ENCODE measurements around the gene ADCYAP1R1. TPM values are rescaled to one million over a fixed set of nuclear protein-coding genes. Genes with fewer than 3 reads are reported as not detected.

Gene ADCYAP1R1
- total and polyA plus RNA-seq, 5 donors from 2014 or later, result not detected

DNA sequence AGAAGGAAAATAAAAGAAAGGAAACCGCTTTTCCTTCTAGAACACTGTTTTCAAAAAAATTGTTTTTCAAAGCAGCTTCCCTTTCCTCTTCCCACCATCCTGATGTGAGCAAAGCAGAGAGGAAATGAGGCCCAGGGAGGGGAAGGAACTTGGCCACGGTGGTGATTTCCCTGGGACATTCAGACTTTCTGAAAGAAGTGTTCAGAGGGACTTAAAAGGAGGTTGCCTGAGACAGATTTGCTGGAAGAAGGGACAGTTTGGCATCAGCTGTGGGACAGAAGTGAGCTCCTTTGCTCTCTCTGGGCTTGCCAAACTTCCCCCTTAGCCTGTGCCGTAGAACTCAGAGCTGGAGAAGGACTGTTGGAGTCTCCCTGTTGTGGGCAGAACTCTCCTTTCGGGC, 30.3 kb downstream of the ADCYAP1R1 start:
- DNase-seq (no peak), ATAC-seq (ENCODE audit: low read depth in 2 of 2) (no peak)
- Mint-ChIP-seq H3K9me3 (peaks cover 0 to 1% (median 0%) of the 10 kb centered on the region in 7 donors), H3K27me3 (no peaks in the 10 kb centered on the region), H3K27ac (no peak overlapping the region), H3K4me3 (no peak overlapping the region), H3K36me3 (no peaks in the 10 kb centered on the region), H3K4me1 (no peaks in the 10 kb centered on the region)
- H3K27ac ChIP-seq (ENCODE audit: insufficient read depth, low read length, poor library complexity, severe bottlenecking), result no peak overlapping the region
- H3K4me1 ChIP-seq (ENCODE audit: control insufficient read depth, insufficient read depth, low read length, poor library complexity, severe bottlenecking), result no peaks in the 10 kb centered on the region
- no peak overlapping the region for H3K4me3 ChIP-seq (ENCODE audit: low read depth, low read length)
- H3K36me3 ChIP-seq (ENCODE audit: control insufficient read depth, insufficient read depth, low read length), result no peaks in the 10 kb centered on the region
- no peaks in the 10 kb centered on the region for H3K9me3 ChIP-seq (ENCODE audit: control insufficient read depth in 2 of 2, low read length in 2 of 2)
- H3K27me3 ChIP-seq (ENCODE audit: control insufficient read depth, insufficient read depth, low read length), result no peaks in the 10 kb centered on the region

GRCh38 chr7:31083210-31083786, 31.2 kb downstream of the ADCYAP1R1 start:
- no peak overlapping the region for H3K27ac Mint-ChIP-seq
- ATAC-seq (ENCODE audit: low read depth in 2 of 2) (no peak), DNase-seq (no peak)
- H3K27me3 ChIP-seq (ENCODE audit: control insufficient read depth, insufficient read depth, low read length), result no peaks in the 10 kb centered on the region
- H3K27ac ChIP-seq (ENCODE audit: insufficient read depth, low read length, poor library complexity, severe bottlenecking), result no peak overlapping the region
- no peaks in the 10 kb centered on the region for H3K4me1 Mint-ChIP-seq
- H3K9me3 ChIP-seq (ENCODE audit: control insufficient read depth in 2 of 2, low read length in 2 of 2), result no peaks in the 10 kb centered on the region
- H3K4me3 ChIP-seq (ENCODE audit: low read depth, low read length), result no peak overlapping the region
- H3K36me3 Mint-ChIP-seq, result no peaks in the 10 kb centered on the region
- no peak overlapping the region for H3K4me3 Mint-ChIP-seq
- H3K4me1 ChIP-seq (ENCODE audit: control insufficient read depth, insufficient read depth, low read length, poor library complexity, severe bottlenecking), result no peaks in the 10 kb centered on the region
- no peaks in the 10 kb centered on the region for H3K36me3 ChIP-seq (ENCODE audit: control insufficient read depth, insufficient read depth, low read length)
- H3K27me3 Mint-ChIP-seq, result no peaks in the 10 kb centered on the region
- H3K9me3 Mint-ChIP-seq, result peaks cover 0 to 1% (median 0%) of the 10 kb centered on the region in 7 donors

DNA sequence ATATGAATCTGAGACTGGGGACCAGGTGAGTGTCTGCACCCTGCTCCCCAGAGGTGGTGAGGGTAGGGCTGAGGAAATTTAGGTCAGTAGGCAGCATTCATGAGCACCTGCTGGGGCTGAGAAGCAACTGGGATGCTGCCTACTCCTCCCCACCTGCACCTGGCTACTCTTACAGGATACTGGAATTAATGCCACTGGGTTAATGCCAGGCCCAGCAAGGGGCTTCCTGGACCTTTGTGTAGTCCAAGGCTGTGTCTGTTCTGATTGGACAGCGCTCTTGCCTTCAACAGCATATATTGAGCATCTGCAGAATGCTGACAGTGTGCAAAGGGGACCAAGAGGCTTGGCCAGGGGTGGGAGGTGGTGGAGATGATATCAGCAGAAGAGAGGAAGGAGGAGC, 32.1 kb downstream of the ADCYAP1R1 start:
- ATAC-seq (ENCODE audit: low read depth in 2 of 2) (no peak), DNase-seq (no peak)
- no peaks in the 10 kb centered on the region for H3K4me1 ChIP-seq (ENCODE audit: control insufficient read depth, insufficient read depth, low read length, poor library complexity, severe bottlenecking)
- H3K27ac ChIP-seq (ENCODE audit: insufficient read depth, low read length, poor library complexity, severe bottlenecking), result no peak overlapping the region
- H3K36me3 ChIP-seq (ENCODE audit: control insufficient read depth, insufficient read depth, low read length), result no peaks in the 10 kb centered on the region
- Mint-ChIP-seq H3K9me3 (peaks cover 0 to 1% (median 0%) of the 10 kb centered on the region in 7 donors), H3K4me1 (no peaks in the 10 kb centered on the region), H3K27me3 (no peaks in the 10 kb centered on the region), H3K36me3 (no peaks in the 10 kb centered on the region), H3K4me3 (no peak overlapping the region), H3K27ac (no peak overlapping the region)
- no peak overlapping the region for H3K4me3 ChIP-seq (ENCODE audit: low read depth, low read length)
- no peaks in the 10 kb centered on the region for H3K9me3 ChIP-seq (ENCODE audit: control insufficient read depth in 2 of 2, low read length in 2 of 2)
- H3K27me3 ChIP-seq (ENCODE audit: control insufficient read depth, insufficient read depth, low read length), result no peaks in the 10 kb centered on the region

DNA sequence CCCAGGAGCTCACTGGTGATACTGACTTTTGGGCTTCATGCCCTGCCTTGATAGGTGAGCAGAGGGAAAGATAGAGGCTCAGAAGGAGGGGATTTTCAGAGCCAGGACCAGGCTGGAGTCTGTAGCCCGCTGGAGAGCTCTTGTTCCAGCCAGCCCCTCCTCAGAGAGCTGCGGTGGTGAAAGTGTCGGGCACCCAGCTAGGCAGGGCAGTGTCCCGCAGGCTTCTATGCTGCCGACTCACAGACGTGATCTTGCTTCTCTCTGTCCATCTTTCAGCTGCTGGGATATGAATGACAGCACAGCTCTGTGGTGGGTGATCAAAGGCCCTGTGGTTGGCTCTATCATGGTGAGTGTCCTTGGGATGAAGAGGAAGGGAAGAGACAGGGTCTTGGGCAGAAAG, 35.2 kb downstream of the ADCYAP1R1 start:
- DNase-seq (no peak), ATAC-seq (ENCODE audit: low read depth in 2 of 2) (no peak)
- no peak overlapping the region for H3K27ac Mint-ChIP-seq
- H3K27ac ChIP-seq (ENCODE audit: insufficient read depth, low read length, poor library complexity, severe bottlenecking), result no peak overlapping the region
- H3K36me3 Mint-ChIP-seq, result no peaks in the 10 kb centered on the region
- H3K36me3 ChIP-seq (ENCODE audit: control insufficient read depth, insufficient read depth, low read length), result no peaks in the 10 kb centered on the region
- no peaks in the 10 kb centered on the region for H3K4me1 Mint-ChIP-seq
- no peaks in the 10 kb centered on the region for H3K4me1 ChIP-seq (ENCODE audit: control insufficient read depth, insufficient read depth, low read length, poor library complexity, severe bottlenecking)
- no peaks in the 10 kb centered on the region for H3K9me3 ChIP-seq (ENCODE audit: control insufficient read depth in 2 of 2, low read length in 2 of 2)
- H3K4me3 ChIP-seq (ENCODE audit: low read depth, low read length), result no peak overlapping the region
- H3K27me3 ChIP-seq (ENCODE audit: control insufficient read depth, insufficient read depth, low read length), result no peaks in the 10 kb centered on the region
- no peaks in the 10 kb centered on the region for H3K27me3 Mint-ChIP-seq
- no peak overlapping the region for H3K4me3 Mint-ChIP-seq
- H3K9me3 Mint-ChIP-seq, result peaks cover 0 to 1% (median 0%) of the 10 kb centered on the region in 7 donors

DNA sequence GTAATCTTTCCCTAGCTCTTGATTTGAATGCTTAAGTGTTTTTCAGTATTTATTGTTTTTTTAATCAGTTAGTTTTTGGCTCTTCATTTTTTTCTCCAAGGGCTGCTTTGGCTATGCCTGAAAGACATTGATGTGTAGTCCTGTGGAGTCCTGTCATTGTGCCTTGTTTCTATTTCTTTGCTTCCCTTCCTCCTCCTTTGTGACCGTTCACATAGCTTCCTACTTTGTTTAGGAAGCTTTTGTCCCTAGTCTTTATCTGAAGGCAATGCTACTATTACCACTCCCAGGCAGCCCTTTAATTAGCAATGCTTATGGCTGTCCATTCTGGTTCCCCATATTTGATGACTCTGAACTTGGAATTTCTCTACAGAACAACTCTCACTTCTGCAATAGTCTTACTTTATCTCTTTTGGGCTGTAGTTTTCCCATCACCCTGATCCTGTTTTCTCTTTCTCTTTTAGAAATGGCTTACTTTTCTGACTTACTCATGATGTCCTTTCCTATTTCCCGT, 39.9 kb downstream of the ADCYAP1R1 start:
- Mint-ChIP-seq H3K27ac (no peak overlapping the region), H3K27me3 (no peaks in the 10 kb centered on the region), H3K9me3 (no peaks in the 10 kb centered on the region), H3K4me1 (no peaks in the 10 kb centered on the region), H3K36me3 (no peaks in the 10 kb centered on the region), H3K4me3 (no peak overlapping the region)
- no peak overlapping the region for H3K27ac ChIP-seq (ENCODE audit: insufficient read depth, low read length, poor library complexity, severe bottlenecking)
- H3K36me3 ChIP-seq (ENCODE audit: control insufficient read depth, insufficient read depth, low read length), result no peaks in the 10 kb centered on the region
- DNase-seq (no peak), ATAC-seq (ENCODE audit: low read depth in 2 of 2) (no peak)
- H3K4me3 ChIP-seq (ENCODE audit: low read depth, low read length), result no peak overlapping the region
- no peaks in the 10 kb centered on the region for H3K9me3 ChIP-seq (ENCODE audit: control insufficient read depth in 2 of 2, low read length in 2 of 2)
- no peaks in the 10 kb centered on the region for H3K4me1 ChIP-seq (ENCODE audit: control insufficient read depth, insufficient read depth, low read length, poor library complexity, severe bottlenecking)
- no peaks in the 10 kb centered on the region for H3K27me3 ChIP-seq (ENCODE audit: control insufficient read depth, insufficient read depth, low read length)

GRCh38 chr7:31092606-31093005, 40.5 kb downstream of the ADCYAP1R1 start:
- ATAC-seq (ENCODE audit: low read depth in 2 of 2) (no peak), DNase-seq (no peak)
- Mint-ChIP-seq H3K4me3 (no peak overlapping the region), H3K4me1 (no peaks in the 10 kb centered on the region), H3K36me3 (no peaks in the 10 kb centered on the region), H3K27me3 (no peaks in the 10 kb centered on the region), H3K27ac (no peak overlapping the region), H3K9me3 (peaks cover 0 to 2% (median 0%) of the 10 kb centered on the region in 7 donors)
- no peak overlapping the region for H3K27ac ChIP-seq (ENCODE audit: insufficient read depth, low read length, poor library complexity, severe bottlenecking)
- no peaks in the 10 kb centered on the region for H3K4me1 ChIP-seq (ENCODE audit: control insufficient read depth, insufficient read depth, low read length, poor library complexity, severe bottlenecking)
- H3K9me3 ChIP-seq (ENCODE audit: control insufficient read depth in 2 of 2, low read length in 2 of 2), result no peaks in the 10 kb centered on the region
- no peaks in the 10 kb centered on the region for H3K36me3 ChIP-seq (ENCODE audit: control insufficient read depth, insufficient read depth, low read length)
- no peaks in the 10 kb centered on the region for H3K27me3 ChIP-seq (ENCODE audit: control insufficient read depth, insufficient read depth, low read length)
- H3K4me3 ChIP-seq (ENCODE audit: low read depth, low read length), result no peak overlapping the region

- H3K4me3 ChIP-seq (ENCODE audit: low read depth, low read length), result no peak overlapping the region
- no peaks in the 10 kb centered on the region for H3K9me3 ChIP-seq (ENCODE audit: control insufficient read depth in 2 of 2, low read length in 2 of 2)
- Mint-ChIP-seq H3K36me3 (no peaks in the 10 kb centered on the region), H3K4me3 (no peak overlapping the region), H3K9me3 (peaks cover 0 to 2% (median 0%) of the 10 kb centered on the region in 7 donors), H3K4me1 (no peaks in the 10 kb centered on the region), H3K27ac (no peak overlapping the region), H3K27me3 (no peaks in the 10 kb centered on the region)
- DNase-seq (no peak), ATAC-seq (ENCODE audit: low read depth in 2 of 2) (no peak)
- H3K27ac ChIP-seq (ENCODE audit: insufficient read depth, low read length, poor library complexity, severe bottlenecking), result no peak overlapping the region
- H3K4me1 ChIP-seq (ENCODE audit: control insufficient read depth, insufficient read depth, low read length, poor library complexity, severe bottlenecking), result no peaks in the 10 kb centered on the region
- H3K36me3 ChIP-seq (ENCODE audit: control insufficient read depth, insufficient read depth, low read length), result no peaks in the 10 kb centered on the region
- H3K27me3 ChIP-seq (ENCODE audit: control insufficient read depth, insufficient read depth, low read length), result no peaks in the 10 kb centered on the region
Measured at GRCh38 chr7:31093282-31093681, 41.2 kb downstream of the ADCYAP1R1 start.

DNA sequence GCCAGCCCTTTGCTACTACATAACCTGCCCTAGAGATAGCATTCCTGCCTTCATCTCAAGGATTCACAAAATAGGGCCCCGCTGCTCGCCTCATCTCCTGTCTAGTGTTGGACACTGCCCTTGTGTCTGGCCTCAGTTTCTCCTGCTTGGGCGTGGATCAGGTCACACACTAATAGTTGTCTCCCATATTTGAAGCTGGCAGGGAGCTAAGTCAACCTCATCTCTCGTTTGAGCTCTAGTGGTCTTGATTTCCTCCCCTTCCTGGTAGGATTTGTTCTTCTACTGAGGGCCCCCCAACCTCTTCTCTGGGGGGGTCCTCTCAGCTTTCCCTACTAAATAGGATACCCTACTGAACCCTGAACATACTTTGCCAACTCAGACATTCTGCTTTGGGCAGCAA, 42.2 kb downstream of the ADCYAP1R1 start:
- Mint-ChIP-seq H3K9me3 (peaks cover 0 to 2% (median 0%) of the 10 kb centered on the region in 7 donors), H3K27me3 (no peaks in the 10 kb centered on the region)

More for the DNA sequence above, 42.2 kb downstream of the ADCYAP1R1 start:
- Mint-ChIP-seq H3K27ac (no peak overlapping the region), H3K36me3 (no peaks in the 10 kb centered on the region), H3K4me3 (no peak overlapping the region), H3K4me1 (no peaks in the 10 kb centered on the region)
- Histone ChIP-seq H3K9me3 (ENCODE audit: control insufficient read depth in 2 of 2, low read length in 2 of 2) (no peaks in the 10 kb centered on the region), H3K4me3 (ENCODE audit: low read depth, low read length) (no peak overlapping the region), H3K27ac (ENCODE audit: insufficient read depth, low read length, poor library complexity, severe bottlenecking) (no peak overlapping the region), H3K4me1 (ENCODE audit: control insufficient read depth, insufficient read depth, low read length, poor library complexity, severe bottlenecking) (no peaks in the 10 kb centered on the region), H3K36me3 (ENCODE audit: control insufficient read depth, insufficient read depth, low read length) (no peaks in the 10 kb centered on the region), H3K27me3 (ENCODE audit: control insufficient read depth, insufficient read depth, low read length) (no peaks in the 10 kb centered on the region)
- no peak for ATAC-seq (ENCODE audit: low read depth in 2 of 2)
- DNase-seq, result no peak
